A673 (cell line): ENCODE data around the gene DRD1. TPM values are rescaled to one million over a fixed set of nuclear protein-coding genes. Genes with fewer than 3 reads are reported as not detected.
"Not testable (repeated sequence)": the region's sequence is repeated elsewhere in the genome, so short reads cannot be mapped to it uniquely, and the experiment has no call there.

Source experiments
- BruUV-seq: library from RNA; stranded (reverse); fragments of 400-500 nt; replicated peaks from 2 replicates; lab custom pipeline; 2021; lab: Mats Ljungman, UMichigan
- CTCF ChIA-PET: fragments of 300-600 bp; sonication (Branson Sonifier 250); formaldehyde crosslinking; loops from one replicate; lab custom pipeline; 2022; ENCODE audit warnings: antibody characterized with exemption; lab: Charles Lee
- POLR2A ChIA-PET: fragments of 300-600 bp; sonication (Branson Sonifier 250); formaldehyde crosslinking; loops from one replicate; lab custom pipeline; 2022; ENCODE audit warnings: antibody characterized with exemption; ENCODE audit not compliant: low non-redundant PET; lab: Charles Lee
- DNase-seq: peaks from one replicate; pipeline ENCODE4 v3.0.0-alpha.2; 2015; ENCODE audit warnings: low spot score
- H3K27ac ChIP-seq: fragments of 200-600 bp; sonication (generic); 2 replicates; pipeline ENCODE4 v1.5.1; 2016; ENCODE audit warnings: mixed run types, low read depth, mild to moderate bottlenecking, mixed read lengths, antibody characterized with exemption, low read length; ENCODE audit not compliant: poor library complexity, severe bottlenecking
- H3K27me3 ChIP-seq: fragments of 200-600 bp; sonication (generic); replicated peaks from 2 replicates; pipeline ENCODE4 v1.6.1; 2017; ENCODE audit warnings: mixed run types, low read depth, mild to moderate bottlenecking, mixed read lengths, antibody characterized with exemption, low read length; ENCODE audit not compliant: insufficient read depth, poor library complexity
- H3K36me3 ChIP-seq: fragments of 200-600 bp; sonication (generic); 2 replicates; pipeline ENCODE4 v1.6.1; 2016; ENCODE audit warnings: mixed run types, mild to moderate bottlenecking, mixed read lengths, antibody characterized with exemption, low read length; ENCODE audit not compliant: insufficient read depth, poor library complexity, severe bottlenecking
- H3K4me1 ChIP-seq: fragments of 200-600 bp; sonication (generic); 2 replicates; pipeline ENCODE4 v1.6.1; 2017; ENCODE audit warnings: mixed run types, mild to moderate bottlenecking, mixed read lengths, antibody characterized with exemption, low read length; ENCODE audit not compliant: insufficient read depth, poor library complexity, severe bottlenecking
- H3K4me3 ChIP-seq: fragments of 200-600 bp; sonication (generic); 2 replicates; pipeline ENCODE4 v1.5.1; 2016; ENCODE audit warnings: low read depth, mixed run types, mild to moderate bottlenecking, mixed read lengths, low read length; ENCODE audit not compliant: poor library complexity, severe bottlenecking
- H3K9me3 ChIP-seq: fragments of 200-600 bp; sonication (generic); 2 replicates; pipeline ENCODE4 v1.6.1; 2016; ENCODE audit warnings: mixed run types, low read depth, mild to moderate bottlenecking, mixed read lengths, antibody characterized with exemption, low read length; ENCODE audit not compliant: poor library complexity, severe bottlenecking
- CTCF ChIP-seq: fragments of 300-800, 200-600 bp; sonication (generic); conservative IDR thresholded peaks from 2 replicates; pipeline ENCODE4 v1.5.1; 2017; ENCODE audit warnings: low read depth, mild to moderate bottlenecking, antibody characterized with exemption, low read length, moderate library complexity, mixed read lengths
- EZH2 ChIP-seq: fragments of 200-600 bp; sonication (generic); IDR thresholded peaks from 2 replicates; pipeline ENCODE4 v1.6.1; 2017; ENCODE audit warnings: borderline replicate concordance, low read depth, mild to moderate bottlenecking, mixed read lengths, antibody characterized with exemption, low read length; ENCODE audit not compliant: poor library complexity, severe bottlenecking
- intact Hi-C: fragments of 100-400 bp; cut with micrococcal nuclease; formaldehyde crosslinking; loops from one replicate; pipeline ENCODE4 v1.10.0; 2022; ENCODE audit not compliant: unreplicated experiment
- total RNA-seq: library from RNA; stranded (reverse); gene quantifications from 2 replicates; pipeline ENCODE4 v1.2.3, GENCODE V29; 2021

The DRD1 gene
- total RNA-seq, 1 experiment from 2014 or later = 0.77 TPM

GRCh38 chr5:175448276-175448675 is 4.3 kb upstream of the DRD1 start:
- Histone ChIP-seq H3K27ac (no peak overlapping the region), H3K27me3 (peaks cover 82% of the 10 kb centered on the region), H3K4me3 (no peak overlapping the region), H3K9me3 (no peaks in the 10 kb centered on the region), H3K4me1 (no peaks in the 10 kb centered on the region), H3K36me3 (no peaks in the 10 kb centered on the region)
- DNase-seq = no peak
- CTCF ChIA-PET = no interaction called here
- BruUV-seq = no TSS peak
- no peak for TF ChIP-seq CTCF
- no peak for TF ChIP-seq EZH2
- intact Hi-C loops = no loop called here
- POLR2A ChIA-PET = no interaction called here

- ChIA-PET POLR2A (no interaction called here), CTCF (no interaction called here)
- Histone ChIP-seq H3K36me3 (no peaks in the 10 kb centered on the region), H3K4me1 (no peaks in the 10 kb centered on the region), H3K9me3 (no peaks in the 10 kb centered on the region), H3K4me3 (no peak overlapping the region), H3K27me3 (peaks cover 81% of the 10 kb centered on the region), H3K27ac (no peak overlapping the region)
- TF ChIP-seq CTCF = no peak
- intact Hi-C loops = no loop called here
- DNase-seq = no peak
- BruUV-seq = no TSS peak
These were observed 3.6 kb upstream of the DRD1 start for GRCh38 chr5:175447571-175447970.

GRCh38 chr5:175446378-175446777 is 2.4 kb upstream of the DRD1 start:
- H3K27me3 ChIP-seq = peaks cover 69% of the 10 kb centered on the region
- BruUV-seq, DNase-seq, intact Hi-C loops, CTCF ChIA-PET, H3K36me3 ChIP-seq, H3K4me1 ChIP-seq, H3K27ac ChIP-seq, POLR2A ChIA-PET, H3K4me3 ChIP-seq, H3K9me3 ChIP-seq: not testable (repeated sequence)

GRCh38 chr5:175444905-175445456 is 999 bp upstream of the DRD1 start:
- intact Hi-C loops = loop anchor here (1.0 to 5.0 kb wide), 2 partner anchors 243 to 494 kb away; no protein-coding TSS in a partner anchor
- BruUV-seq = no TSS peak
- ChIA-PET CTCF (no interaction called here), POLR2A (no interaction called here)
- H3K4me3 ChIP-seq = no peak overlapping the region
- no peak for DNase-seq
- H3K4me1 ChIP-seq = no peaks in the 10 kb centered on the region
- TF ChIP-seq EZH2 = no peak
- H3K27me3 ChIP-seq = peaks cover 64% of the 10 kb centered on the region
- no peak overlapping the region for H3K27ac ChIP-seq
- no peaks in the 10 kb centered on the region for H3K9me3 ChIP-seq
- no peaks in the 10 kb centered on the region for H3K36me3 ChIP-seq
